Right atrium auricular region (tissue), 2 donors: Measurements from ENCODE around the gene NFE2L1. TPM values are rescaled to one million over a fixed set of nuclear protein-coding genes. Genes with fewer than 3 reads are reported as not detected.

Experiments
- DNase-seq: peaks from one replicate; pipeline ENCODE4 v3.0.0-alpha.2; 2019; ENCODE audit warnings: low spot score
- H3K27ac ChIP-seq, 2 donors: fragments of 200-600 bp; sonication (generic); 1 replicate in 1 of 2; 2 replicates in 1 of 2; pipeline ENCODE4 v1.5.1; 2016 to 2019
- H3K27me3 ChIP-seq, 2 donors: fragments of 200-600 bp; sonication (generic); one replicate each; pipeline versions ENCODE4 v1.5.1 to v1.6.0; 2017 to 2019
- H3K36me3 ChIP-seq: fragments of 200-600 bp; sonication (generic); one replicate; pipeline ENCODE4 v1.5.1; 2016
- H3K4me1 ChIP-seq, 2 donors: fragments of 200-600 bp; sonication (generic); one replicate each; pipeline versions ENCODE4 v1.5.1 to v1.6.0; 2017 to 2019
- H3K4me3 ChIP-seq, 2 donors: fragments of 200-600 bp; sonication (generic); 1 replicate in 1 of 2; 2 replicates in 1 of 2; pipeline ENCODE4 v1.5.1; 2017 to 2019; ENCODE audit warnings: mild to moderate bottlenecking in 1 of 2, moderate library complexity in 1 of 2
- H3K9me3 ChIP-seq, 2 donors: fragments of 200-600 bp; sonication (generic); one replicate each; pipeline ENCODE4 v1.5.1; 2019
- total RNA-seq, 2 donors: library from RNA; depleted of rRNA; stranded (reverse); fragments of >200 nt; gene quantifications; one replicate each; pipeline ENCODE4 v1.1.0, GENCODE V29; 2016
- TF ChIP-seq, protein P1 (sequence below), 2 donors: fragments of 200-600 bp; sonication (generic); IDR thresholded peaks; one replicate each; pipeline ENCODE4 v1.5.1; 2019; ENCODE audit warnings: antibody characterized with exemption in 2 of 2

The NFE2L1 gene
- total RNA-seq, 2 donors from 2014 or later = 271 to 418 TPM

DNA sequence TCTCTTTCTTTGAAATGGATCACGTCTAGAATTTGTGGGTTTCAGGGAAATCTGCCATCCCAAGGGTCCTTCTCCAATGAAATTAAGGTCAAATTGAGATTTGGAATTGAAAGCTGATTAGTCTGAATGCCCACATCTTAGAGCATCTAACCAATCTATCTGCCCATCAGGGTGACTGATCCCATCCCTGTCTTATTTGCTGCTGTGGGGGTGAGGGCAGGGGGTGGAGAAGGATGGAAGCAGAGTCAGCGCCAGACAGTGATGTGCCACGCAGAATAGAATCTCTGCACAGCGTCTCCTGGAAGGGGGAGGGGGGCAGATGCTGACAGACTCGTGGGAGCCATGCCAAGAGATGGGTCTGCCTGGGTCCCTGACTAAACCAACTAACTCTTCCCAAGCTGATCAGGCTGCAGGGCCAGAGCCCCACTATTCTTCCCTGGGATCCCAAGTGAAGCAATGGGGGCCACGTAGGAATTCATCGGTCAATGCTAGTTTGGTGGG lies 45.2 kb upstream of the NFE2L1 start:
- Histone ChIP-seq H3K27ac (peak overlapping the region; percentile 7 to 22), H3K9me3 (no peaks in the 10 kb centered on the region)

DNA sequence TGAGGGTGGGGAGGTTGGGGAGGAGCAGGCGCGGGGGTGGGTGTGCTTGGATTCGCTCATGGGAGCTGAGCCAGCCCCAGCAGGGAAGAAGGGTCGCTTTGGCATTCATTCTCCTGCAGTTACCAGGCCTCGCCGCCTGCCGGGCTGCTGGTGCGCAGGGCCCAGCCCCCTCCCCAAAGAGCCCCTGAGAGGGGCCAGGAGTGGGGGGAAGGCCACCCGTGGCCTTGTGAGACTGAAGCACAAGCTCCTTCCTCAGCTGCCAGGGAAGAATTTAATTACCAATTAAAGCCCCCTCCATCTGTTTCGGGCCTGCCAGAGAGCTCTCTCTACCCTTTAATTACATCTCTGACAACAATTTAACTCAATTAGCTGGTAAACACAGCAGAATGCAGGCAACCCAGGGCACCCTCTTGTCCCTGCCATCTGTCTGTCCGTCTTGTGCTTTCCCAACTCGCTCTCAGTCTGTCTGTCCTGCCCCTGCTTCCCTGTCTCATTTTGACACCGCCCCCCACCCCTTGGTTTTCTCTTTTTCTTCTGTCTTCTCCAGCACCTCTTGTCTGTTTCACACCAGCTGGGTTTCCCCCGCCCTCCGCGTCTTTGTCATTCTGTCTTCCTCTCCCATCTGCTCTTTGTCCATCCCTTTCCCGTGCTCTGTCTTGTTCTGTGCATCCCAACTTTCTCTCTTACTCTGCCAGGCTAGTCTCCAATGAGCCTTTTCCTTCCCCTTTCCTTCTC lies 44.6 kb upstream of the NFE2L1 start:
- no peak for DNase-seq
- peak overlapping the region in 1 of 2 donors; percentile 7 for H3K27ac ChIP-seq
- peaks cover 0 to 28% of the 10 kb centered on the region in 2 donors for H3K4me1 ChIP-seq
- no peaks in the 10 kb centered on the region for H3K9me3 ChIP-seq
- H3K27me3 ChIP-seq = no peaks in the 10 kb centered on the region
- no peaks in the 10 kb centered on the region for H3K36me3 ChIP-seq
- H3K4me3 ChIP-seq = no peak overlapping the region
- TF ChIP-seq, protein P1, sequence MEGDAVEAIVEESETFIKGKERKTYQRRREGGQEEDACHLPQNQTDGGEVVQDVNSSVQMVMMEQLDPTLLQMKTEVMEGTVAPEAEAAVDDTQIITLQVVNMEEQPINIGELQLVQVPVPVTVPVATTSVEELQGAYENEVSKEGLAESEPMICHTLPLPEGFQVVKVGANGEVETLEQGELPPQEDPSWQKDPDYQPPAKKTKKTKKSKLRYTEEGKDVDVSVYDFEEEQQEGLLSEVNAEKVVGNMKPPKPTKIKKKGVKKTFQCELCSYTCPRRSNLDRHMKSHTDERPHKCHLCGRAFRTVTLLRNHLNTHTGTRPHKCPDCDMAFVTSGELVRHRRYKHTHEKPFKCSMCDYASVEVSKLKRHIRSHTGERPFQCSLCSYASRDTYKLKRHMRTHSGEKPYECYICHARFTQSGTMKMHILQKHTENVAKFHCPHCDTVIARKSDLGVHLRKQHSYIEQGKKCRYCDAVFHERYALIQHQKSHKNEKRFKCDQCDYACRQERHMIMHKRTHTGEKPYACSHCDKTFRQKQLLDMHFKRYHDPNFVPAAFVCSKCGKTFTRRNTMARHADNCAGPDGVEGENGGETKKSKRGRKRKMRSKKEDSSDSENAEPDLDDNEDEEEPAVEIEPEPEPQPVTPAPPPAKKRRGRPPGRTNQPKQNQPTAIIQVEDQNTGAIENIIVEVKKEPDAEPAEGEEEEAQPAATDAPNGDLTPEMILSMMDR (IDR thresholded peaks at IDR 0.05) = no peak

More for the DNA sequence above, 45.2 kb upstream of the NFE2L1 start:
- Histone ChIP-seq H3K27me3 (no peaks in the 10 kb centered on the region), H3K36me3 (no peaks in the 10 kb centered on the region), H3K4me3 (no peak overlapping the region), H3K4me1 (peaks cover 0 to 28% of the 10 kb centered on the region in 2 donors)
- TF ChIP-seq, protein P1 (IDR thresholded peaks at IDR 0.05) = no peak
- DNase-seq = no peak

DNA sequence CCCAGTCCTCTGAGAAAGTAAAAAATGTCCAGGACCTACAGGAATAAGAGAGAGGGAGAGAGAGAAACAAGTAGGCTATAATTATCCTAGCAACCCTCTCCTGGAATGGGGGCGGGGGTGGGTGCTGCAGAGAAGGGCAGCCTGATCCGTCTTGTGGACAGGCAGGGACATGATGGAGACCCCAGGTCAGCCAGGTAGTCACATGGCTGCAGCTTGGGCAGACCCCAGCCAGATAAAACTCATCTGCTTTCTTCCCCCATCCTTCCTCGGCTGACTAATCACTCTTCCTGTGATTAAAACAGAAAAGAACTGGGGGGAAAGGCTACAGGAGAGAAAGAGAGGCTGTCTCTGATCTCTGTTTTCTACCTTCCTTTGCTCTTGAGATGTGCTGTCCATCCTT lies 43.2 kb upstream of the NFE2L1 start:
- H3K4me1 ChIP-seq = peaks cover 0 to 28% of the 10 kb centered on the region in 2 donors
- DNase-seq = no peak
- H3K27me3 ChIP-seq = no peaks in the 10 kb centered on the region
- H3K36me3 ChIP-seq = no peaks in the 10 kb centered on the region
- no peak overlapping the region for H3K27ac ChIP-seq
- TF ChIP-seq, protein P1 (IDR thresholded peaks at IDR 0.05) = no peak
- no peaks in the 10 kb centered on the region for H3K9me3 ChIP-seq
- H3K4me3 ChIP-seq = no peak overlapping the region

DNA sequence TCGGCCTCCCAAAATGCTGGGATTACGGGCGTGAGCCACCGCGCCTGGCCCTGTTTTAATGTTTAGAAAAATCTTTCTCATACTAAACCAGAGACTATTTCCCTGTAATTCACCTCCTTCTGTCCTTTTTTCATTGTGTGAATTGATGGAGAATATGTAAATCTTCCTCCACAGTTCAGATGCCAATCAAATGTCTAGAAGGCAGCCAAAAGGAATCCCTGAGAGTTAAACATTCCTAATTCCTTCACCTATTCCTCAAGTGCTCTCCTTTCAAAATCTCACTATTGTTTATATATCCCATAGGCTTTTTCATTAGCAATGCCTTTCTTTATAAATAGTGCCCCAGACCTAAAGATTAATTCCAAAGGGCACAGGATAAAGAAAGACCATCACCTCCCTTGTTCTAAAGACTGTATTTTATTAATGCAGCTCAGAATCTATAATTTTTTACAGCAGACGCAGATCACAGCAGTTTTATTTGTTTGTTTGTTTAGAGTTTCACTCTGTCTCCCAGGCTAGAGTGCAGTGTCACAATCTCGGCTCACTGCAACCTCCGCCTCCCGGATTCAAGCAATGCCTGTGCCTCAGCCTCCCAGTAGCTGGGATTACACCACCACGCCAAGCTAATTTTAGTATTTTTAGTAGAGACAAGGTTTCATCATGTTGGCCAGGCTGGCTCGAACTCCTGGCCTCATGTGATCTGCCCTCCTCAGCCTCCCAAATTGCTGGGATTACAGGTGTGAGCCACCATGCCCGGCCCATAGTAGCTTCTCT lies 41.0 kb upstream of the NFE2L1 start:
- Histone ChIP-seq H3K9me3 (no peaks in the 10 kb centered on the region), H3K27me3 (no peaks in the 10 kb centered on the region), H3K27ac (no peak overlapping the region), H3K4me3 (no peak overlapping the region), H3K36me3 (no peaks in the 10 kb centered on the region), H3K4me1 (peaks cover 0 to 30% of the 10 kb centered on the region in 2 donors)
- DNase-seq = no peak
- TF ChIP-seq, protein P1 (IDR thresholded peaks at IDR 0.05) = no peak

DNA sequence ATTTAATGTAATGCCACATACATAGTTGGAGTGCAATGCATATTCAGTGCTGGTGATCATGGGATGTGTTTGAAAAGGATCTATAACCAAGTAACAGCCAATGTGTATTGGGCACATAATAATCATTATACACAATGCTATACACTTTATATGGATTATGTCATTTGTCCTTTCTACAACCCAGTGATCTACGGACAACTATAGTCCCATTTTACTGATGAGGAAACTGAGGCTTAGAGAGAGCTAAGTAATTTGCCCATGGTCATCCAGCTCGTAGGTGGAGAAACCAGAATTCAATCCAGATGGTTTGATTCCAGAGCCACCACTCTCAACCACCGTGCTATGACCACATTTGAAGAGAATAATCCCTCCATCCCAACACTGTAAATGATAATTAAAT lies 38.0 kb upstream of the NFE2L1 start:
- Histone ChIP-seq H3K4me1 (peaks cover 0 to 15% of the 10 kb centered on the region in 2 donors), H3K9me3 (no peaks in the 10 kb centered on the region), H3K27ac (no peak overlapping the region), H3K4me3 (no peak overlapping the region), H3K27me3 (peaks cover 0 to 5% of the 10 kb centered on the region in 2 donors), H3K36me3 (no peaks in the 10 kb centered on the region)
- no peak for DNase-seq
- TF ChIP-seq, protein P1 (IDR thresholded peaks at IDR 0.05) = no peak
